SK-N-DZ (cell line): ENCODE results near the gene HARBI1.
"Not testable (repeated sequence)": the region's sequence is repeated elsewhere in the genome, so short reads cannot be mapped to it uniquely, and the experiment has no call there.

ENCODE experiments used
- DNase-seq: peaks from one replicate; pipeline ENCODE4 v3.0.0-alpha.2; 2015; ENCODE audit warnings: low spot score

HARBI1 gene

DNA sequence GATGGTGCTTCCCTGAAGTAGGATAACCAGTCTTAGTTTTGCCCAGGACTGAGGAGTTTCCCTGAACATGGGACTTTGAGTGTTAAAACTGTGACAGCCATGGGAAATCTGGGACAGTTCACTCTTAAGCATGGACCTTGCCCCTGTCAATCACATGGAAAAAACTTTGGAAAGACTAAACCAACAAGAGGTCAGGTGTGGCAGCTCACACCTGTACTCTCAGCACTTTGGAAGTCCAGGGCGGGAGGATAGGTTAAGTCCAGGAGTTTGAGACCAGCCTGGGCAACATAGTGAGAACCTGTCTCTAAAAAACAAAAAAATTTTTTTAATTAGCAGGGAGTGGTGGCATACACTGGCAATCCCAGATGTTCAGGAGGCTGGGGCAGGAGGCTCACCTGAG is 19.9 kb downstream of the HARBI1 start:
- DNase-seq, result no peak

- no peak for DNase-seq
These were observed 22.2 kb downstream of the HARBI1 start for GRCh38 chr11:46594785-46595184.

DNA sequence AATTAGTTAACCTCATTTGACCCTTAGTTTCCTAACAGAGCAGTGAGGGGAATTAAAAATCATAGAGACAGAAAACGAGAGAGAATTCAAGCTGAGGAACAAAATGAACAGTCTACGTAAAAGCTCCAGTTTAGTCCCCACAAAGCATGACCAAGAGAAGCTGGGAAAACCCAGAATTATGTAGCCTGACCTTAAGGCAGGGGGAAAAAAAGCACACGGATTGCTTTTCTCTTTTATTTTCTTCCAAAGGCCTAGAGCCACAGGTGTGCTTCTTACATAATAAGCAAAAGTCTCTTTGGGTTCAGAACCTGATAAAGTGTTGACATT is 22.7 kb downstream of the HARBI1 start:
- no peak for DNase-seq

DNA sequence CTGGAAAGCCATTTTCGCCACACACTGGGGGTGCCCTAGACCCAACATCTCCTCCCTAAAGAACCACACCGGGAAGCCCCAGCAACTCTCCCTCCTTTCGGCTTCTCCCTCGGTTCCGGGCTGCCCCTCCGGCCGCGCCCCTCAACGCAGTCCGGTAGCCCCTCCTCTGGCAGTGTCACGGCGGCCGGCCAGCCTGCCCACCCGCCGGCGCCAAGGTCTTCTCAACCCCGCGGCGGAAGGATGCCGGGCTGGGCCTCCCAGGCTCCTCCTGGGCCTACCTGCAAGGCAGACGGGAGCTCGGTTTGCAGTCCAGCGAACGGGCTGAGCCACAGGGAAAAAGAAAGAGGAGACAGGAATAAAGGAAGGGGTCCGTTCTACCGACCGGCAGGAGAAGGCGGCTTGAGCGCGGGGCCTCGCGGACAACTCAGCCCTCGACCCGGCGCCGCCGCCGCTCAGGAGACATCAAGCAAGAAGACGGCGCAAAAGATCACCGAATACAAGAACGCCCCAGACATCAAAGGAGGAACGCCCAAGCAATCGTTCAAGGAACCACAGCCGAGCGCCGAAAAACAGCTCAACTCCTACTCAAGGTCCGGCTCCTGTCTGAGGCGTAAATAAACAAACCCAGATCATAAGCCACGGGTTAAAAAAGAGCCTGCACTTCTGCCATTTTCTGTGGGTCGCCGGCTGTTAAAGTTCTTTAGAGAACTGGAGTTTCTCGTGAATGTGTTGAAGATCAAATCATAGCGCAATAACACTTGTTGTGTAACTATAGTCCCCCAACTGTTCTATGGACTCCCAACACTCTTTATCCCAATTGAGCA is 23.3 kb downstream of the HARBI1 start, which contains the start of gene AMBRA1:
Gene AMBRA1, minus strand, starts transcription at position 474 of the 824 bp plus-strand sequence. CDS start 45,643 bp downstream, outside the sequence.
- DNase-seq, result peak; percentile 91

DNA sequence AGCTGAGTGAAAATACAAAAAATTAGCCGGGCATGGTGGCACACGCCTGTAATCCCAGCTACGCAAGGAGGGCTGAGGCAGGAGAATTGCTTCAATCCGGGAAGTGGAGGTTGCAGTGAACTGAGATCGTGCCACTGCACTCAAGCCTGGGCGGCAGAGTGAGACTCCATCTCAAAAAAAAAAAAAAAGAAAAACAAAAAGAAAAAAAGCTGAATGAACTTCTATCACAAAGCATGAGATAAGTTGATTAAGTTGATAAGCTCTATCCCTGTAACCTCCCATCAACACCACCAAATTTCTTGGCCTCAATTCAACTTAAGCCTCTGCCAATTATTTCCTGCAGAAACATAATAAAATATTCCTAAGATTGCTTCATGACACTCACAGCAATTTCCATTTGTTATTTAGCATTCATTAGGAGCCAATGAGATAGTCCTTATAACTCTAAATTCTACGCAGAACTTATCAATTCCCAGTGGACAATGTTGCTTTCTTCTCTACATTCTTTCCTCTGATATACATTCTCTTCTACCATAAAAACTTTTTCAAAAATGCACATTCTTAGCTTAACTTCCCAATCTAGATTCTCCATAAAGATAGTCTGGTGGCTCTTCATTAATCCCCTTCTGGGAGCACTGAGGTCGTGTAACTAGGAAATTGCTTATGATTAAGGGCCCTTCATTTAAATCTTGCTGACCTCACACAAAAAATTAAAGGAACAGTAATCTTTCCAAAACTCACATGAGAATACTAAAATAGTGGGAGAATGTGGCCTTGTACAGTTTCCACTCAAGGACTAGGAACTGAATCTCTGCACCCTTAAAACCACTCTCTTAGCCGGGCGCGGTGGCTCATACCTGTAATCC is 26.1 kb downstream of the HARBI1 start:
- no peak for DNase-seq

GRCh38 chr11:46588915-46589314 is 28.1 kb downstream of the HARBI1 start:
- no peak for DNase-seq

DNA sequence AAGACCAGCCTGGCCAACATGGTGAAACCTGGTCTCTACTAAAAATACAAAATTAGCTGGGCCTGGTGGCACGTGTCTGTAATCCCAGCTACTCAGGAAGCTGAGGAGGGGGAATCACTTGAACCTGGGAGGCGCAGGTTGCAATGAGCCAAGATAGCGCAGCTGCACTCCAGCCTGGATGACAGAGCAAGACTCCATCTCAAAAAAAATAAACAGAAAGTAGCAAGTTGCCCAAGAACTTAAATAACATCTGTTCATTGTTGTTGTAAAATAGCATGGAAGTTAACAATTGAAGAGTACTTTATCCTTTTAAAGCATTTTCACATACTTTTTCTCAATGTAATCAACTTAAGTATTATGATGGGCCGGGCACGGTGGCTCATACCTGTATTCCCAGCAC is 28.9 kb downstream of the HARBI1 start:
- no peak for DNase-seq

- not testable (repeated sequence) for DNase-seq
These were observed 33.5 kb downstream of the HARBI1 start for GRCh38 chr11:46583513-46583912.

- DNase-seq, result no peak
These were observed 34.4 kb downstream of the HARBI1 start for GRCh38 chr11:46582588-46582987.

DNA sequence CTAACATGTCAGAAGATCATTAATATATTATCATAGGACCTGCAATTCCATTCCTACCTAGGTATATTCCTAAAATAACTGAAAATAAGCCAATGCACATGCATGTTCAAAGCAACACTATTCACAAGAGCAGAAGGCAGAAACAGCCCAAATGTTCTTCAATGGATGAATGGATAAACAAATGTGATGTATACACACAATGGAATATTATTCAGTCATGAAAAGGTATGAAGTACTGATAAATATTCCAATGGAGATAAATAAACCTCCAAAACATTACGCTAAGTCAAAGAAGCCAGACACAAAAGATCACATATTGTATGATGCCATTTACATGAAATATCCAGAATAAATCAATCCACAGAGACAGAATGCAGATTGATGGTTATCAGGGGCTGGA is 40.0 kb downstream of the HARBI1 start:
- DNase-seq, result no peak

DNA sequence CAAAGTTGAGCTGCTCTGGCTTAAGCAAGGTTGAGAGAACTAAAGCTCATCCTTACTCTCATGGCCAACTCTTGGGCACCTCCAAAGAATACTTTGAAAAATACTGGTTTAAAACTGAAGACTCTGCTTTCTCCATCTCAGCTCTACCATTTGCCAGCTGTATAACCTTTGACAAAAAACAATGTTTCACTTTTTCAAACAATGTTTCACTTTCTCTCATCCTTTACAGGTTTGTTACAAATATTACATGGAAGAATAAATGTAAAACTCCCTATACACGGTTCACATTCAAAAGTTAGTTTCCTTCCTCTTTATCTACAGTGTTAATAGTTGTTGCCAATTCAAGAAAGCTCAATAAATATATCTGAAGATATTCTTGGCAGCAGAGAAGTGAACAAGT is 42.4 kb downstream of the HARBI1 start:
- DNase-seq, result no peak

DNA sequence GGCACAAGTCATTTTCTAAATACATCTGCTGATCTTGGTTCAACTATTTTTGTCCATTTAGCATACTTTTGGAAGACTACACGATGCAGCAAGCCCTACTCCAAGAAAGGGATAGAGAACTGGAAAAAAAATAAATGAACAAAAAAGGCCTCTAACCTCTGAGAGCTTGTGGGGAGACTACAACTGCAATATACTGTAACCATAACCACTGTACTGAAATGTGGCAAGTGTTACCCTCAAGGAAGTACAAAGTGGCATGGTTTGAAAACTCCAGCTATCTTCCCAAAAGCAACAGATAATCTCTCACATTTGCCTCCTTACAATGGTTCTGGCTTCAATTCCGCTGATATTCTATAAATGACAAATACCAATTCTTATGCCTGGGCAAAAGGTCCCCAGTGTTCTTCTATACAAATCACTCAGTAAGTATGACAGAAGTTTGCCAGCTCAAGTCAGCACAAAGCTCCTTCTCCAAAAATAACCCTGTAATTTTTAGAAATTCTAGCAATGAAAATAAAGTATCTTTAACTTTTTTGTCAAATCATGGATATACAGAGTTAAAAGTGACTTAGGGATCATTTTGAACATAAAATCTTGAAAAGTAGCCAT is 46.1 kb downstream of the HARBI1 start:
- no peak for DNase-seq

DNA sequence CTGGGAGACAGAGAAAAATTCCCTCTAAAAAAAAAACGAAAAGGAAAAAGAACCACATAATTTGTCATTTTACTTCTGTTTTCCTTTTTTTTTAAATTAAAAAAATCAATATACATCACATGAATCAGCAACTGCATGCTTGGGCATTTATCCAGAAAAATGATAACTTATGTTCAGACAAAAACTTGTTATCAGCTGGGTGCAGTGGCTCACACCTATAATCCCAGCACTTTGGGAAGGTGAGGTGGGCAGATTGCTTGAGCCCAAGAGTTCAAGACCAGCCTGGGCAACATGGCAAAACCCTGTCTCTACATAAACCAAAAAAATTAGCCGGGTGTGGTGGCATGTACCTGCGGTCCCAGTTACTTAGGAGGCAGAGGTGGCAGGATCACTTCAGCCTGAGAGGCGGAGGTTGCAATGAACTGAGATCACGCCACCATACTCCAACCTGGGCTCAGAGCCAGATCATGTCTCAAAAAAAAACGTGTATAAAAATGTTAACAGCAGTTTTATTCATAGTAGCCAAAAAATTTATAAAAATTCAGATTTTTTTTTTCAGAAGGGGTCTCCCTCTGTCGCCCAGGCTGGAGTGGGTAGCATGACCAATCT is 51.7 kb downstream of the HARBI1 start:
- DNase-seq, result no peak

DNA sequence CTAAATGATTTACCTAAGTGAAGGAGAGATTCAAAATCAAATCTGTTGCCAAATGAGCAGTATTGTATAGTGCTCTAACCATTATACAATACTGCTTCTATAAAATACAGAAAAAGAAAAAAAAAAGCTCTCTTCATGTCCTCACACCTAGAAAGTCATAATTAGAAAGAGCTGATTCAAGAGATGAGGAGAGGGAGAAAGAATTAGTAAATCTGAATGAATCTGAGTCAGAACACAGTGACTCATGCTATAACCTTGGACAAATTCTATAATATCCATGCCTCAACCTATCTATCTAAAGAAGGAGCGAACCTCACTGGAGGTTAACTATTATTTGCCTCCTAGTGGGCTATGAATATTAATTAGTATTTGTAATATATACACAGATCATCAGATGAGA is 52.6 kb downstream of the HARBI1 start:
- DNase-seq, result no peak

DNA sequence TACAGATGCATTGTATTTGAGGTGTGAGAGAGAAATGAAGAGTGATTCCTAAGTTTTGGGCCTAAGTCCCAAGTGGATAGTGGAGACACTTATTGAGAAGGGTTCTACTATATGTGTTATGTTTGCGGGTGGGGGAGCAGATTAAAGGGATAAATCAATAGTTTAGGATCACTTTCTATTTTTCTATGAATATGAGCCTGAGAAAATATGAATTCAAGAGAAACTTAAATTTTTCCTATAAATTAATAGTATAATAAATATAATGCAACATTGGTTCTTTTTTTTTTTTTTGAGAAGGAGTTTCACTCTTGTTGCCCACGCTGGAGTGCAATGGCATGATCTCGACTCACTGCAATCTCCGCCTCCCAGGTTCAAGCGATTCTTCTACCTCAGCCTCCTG is 54.5 kb downstream of the HARBI1 start:
- DNase-seq, result no peak

DNA sequence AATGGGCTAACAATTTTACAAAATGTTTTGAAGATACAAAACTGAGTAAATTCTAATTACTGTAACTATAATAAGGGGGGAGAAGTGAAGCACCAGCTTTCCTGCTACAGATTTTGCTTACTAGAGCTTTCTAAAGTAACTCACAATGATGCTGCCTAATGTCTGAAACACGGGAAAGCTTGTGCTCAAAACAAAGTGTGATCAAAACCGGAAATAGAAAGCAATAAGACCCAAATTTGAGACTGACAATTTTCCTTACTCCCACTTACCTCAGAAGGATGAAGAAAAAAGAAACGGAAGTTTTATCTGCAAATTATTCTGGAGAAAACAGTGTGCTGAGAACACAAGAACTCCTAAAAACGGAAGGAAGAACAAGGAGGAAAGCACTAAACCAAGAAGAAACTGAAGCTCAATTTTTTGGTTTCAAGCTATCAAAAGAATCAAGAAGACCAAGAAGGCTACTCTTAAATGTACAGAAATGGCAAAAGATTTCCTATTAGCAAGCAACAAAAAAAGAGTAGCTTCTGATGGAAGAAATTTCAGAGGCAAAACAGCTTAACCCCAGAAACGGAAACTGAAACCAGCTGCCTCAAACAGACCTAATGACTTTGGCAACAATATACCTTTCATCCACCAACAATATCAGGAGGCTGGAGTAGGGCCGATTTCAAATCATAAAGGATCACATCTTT is 56.6 kb downstream of the HARBI1 start:
- no peak for DNase-seq

DNA sequence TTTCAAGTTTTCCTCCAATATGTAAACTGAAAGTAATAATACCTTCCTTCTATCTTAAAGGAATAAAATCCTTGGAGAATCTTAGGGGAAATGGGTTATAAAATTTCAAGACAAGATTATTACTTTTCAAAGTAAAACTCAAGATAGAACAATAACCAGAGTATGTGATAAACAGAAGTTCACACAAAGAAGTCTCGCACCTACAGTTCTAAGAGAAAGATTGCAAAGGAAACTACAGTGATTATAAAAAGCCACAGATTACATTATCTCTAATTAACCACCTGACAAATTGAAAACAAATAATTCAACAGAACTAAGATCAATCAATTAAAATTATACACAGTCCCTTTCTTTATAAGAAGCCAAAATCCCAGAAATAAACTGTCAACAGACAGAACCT is 57.2 kb downstream of the HARBI1 start:
- no peak for DNase-seq

DNA sequence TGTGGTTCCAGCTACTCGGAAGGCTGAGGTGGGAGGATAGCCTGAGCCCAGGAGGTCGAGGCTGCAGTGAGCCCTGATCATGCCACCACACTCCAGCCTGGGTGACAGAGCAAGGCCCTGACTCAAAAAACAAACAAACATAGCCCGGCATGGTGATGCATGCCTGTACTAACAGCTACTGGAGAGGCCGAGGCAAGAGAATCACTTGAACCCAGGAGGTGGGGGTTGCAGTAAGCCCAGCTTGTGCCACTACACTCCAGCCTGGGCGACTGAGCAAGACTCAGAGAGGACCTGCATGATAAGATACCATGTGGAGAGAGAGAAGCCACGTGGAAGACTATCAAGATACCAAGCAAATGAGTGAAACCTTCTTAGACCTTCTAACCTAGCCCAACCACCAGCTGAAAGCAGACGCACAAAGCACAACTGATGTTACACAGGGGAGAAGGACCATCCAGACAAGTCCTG is 59.3 kb downstream of the HARBI1 start:
- no peak for DNase-seq

- no peak for DNase-seq
These were observed 61.6 kb downstream of the HARBI1 start for GRCh38 chr11:46555267-46556054.
